ENCODE data around the gene UTS2R.

Gene UTS2R

GRCh38 chr17:82382933-82383255, 11.3 kb downstream of the UTS2R start:
- H3K27ac ChIP-seq: no peak overlapping the region
- no peaks in the 10 kb centered on the region for H3K36me3 ChIP-seq (ENCODE audit: insufficient read depth, low read length)
- no peak overlapping the region for H3K4me3 ChIP-seq
- no peak for TF ChIP-seq POLR2AphosphoS5 (IDR thresholded peaks at IDR 0.05; ENCODE audit: borderline replicate concordance, low read depth, low read length)
- TF ChIP-seq EZH2 (IDR thresholded peaks at IDR 0.05): no peak
- no peak for TF ChIP-seq FOXP2 (optimal IDR thresholded peaks at IDR 0.05; ENCODE audit: control extremely low read depth, extremely low read length, insufficient read depth)
- H3K9me3 ChIP-seq (ENCODE audit: low read depth, low read length): no peaks in the 10 kb centered on the region
- no peak for DNase-seq (ENCODE audit: low read depth, low spot score)
- no peak overlapping the region for H3K9ac ChIP-seq (ENCODE audit: insufficient read length)

- no peak for DNase-seq (ENCODE audit: low read depth, low spot score)
- no peaks in the 10 kb centered on the region for H3K36me3 ChIP-seq (ENCODE audit: insufficient read depth, low read length)
- no peak overlapping the region for H3K27ac ChIP-seq
- no peaks in the 10 kb centered on the region for H3K9me3 ChIP-seq (ENCODE audit: low read depth, low read length)
- H3K9ac ChIP-seq (ENCODE audit: insufficient read length): no peak overlapping the region
- no peak overlapping the region for H3K4me3 ChIP-seq
- no peak for TF ChIP-seq EZH2 (IDR thresholded peaks at IDR 0.05)
- no peak for TF ChIP-seq POLR2AphosphoS5 (IDR thresholded peaks at IDR 0.05; ENCODE audit: borderline replicate concordance, low read depth, low read length)
- TF ChIP-seq FOXP2 (optimal IDR thresholded peaks at IDR 0.05; ENCODE audit: control extremely low read depth, extremely low read length, insufficient read depth): no peak
These were observed 11.8 kb downstream of the UTS2R start for GRCh38 chr17:82383411-82383810.

- H3K27ac ChIP-seq: no peak overlapping the region
- H3K4me3 ChIP-seq: no peak overlapping the region
These were observed 12.6 kb downstream of the UTS2R start for GRCh38 chr17:82384051-82384729.

DNA sequence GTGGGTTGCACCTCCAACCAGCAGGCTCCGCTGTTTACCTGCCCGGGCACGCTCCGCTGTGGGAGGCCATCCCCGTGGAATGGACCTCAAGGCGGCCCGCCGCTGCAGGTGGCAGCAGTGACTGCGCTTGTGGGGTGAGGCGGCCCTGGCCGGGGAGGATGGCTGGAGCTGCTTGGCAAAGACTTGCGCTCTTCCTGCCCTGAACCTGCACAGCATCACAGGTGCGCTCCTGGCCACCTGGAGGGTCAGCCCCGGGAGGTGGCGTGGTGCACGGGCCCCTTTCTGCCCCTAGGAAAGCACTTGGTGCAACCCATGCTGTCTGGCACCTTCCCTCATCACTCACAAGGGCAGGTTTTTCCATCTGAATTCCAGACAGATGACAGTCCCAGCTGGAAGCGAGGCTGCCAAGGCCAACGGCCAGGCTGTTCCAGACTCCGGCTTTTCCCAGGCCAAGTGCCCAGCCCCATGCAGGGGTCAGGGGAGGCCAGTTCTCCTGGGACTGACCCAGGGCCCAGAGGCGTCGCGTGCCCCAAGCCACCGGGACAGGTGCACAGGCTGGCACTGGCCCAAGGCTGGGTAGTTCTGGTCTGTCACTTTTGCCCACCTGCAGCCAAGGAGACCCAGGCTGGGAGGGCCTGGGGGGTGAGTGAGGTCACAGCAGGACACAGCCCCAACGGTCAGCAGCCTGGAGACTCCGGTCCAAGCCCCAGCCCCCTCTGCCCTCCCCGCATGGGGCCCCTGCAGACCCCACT, 13.3 kb downstream of the UTS2R start:
- Histone ChIP-seq H3K36me3 (ENCODE audit: insufficient read depth, low read length) (no peaks in the 10 kb centered on the region), H3K27ac (no peak overlapping the region), H3K4me3 (no peak overlapping the region), H3K9ac (ENCODE audit: insufficient read length) (no peak overlapping the region), H3K9me3 (ENCODE audit: low read depth, low read length) (no peaks in the 10 kb centered on the region)
- no peak for DNase-seq (ENCODE audit: low read depth, low spot score)
- TF ChIP-seq FOXP2 (optimal IDR thresholded peaks at IDR 0.05; ENCODE audit: control extremely low read depth, extremely low read length, insufficient read depth): no peak
- TF ChIP-seq EZH2 (IDR thresholded peaks at IDR 0.05): no peak
- TF ChIP-seq POLR2AphosphoS5 (IDR thresholded peaks at IDR 0.05; ENCODE audit: borderline replicate concordance, low read depth, low read length): no peak

More at GRCh38 chr17:82384051-82384729, 12.6 kb downstream of the UTS2R start:
- Histone ChIP-seq H3K9me3 (ENCODE audit: low read depth, low read length) (no peaks in the 10 kb centered on the region), H3K36me3 (ENCODE audit: insufficient read depth, low read length) (no peaks in the 10 kb centered on the region), H3K9ac (ENCODE audit: insufficient read length) (no peak overlapping the region)
- TF ChIP-seq EZH2 (IDR thresholded peaks at IDR 0.05): no peak
- no peak for TF ChIP-seq FOXP2 (optimal IDR thresholded peaks at IDR 0.05; ENCODE audit: control extremely low read depth, extremely low read length, insufficient read depth)
- no peak for TF ChIP-seq POLR2AphosphoS5 (IDR thresholded peaks at IDR 0.05; ENCODE audit: borderline replicate concordance, low read depth, low read length)
- DNase-seq (ENCODE audit: low read depth, low spot score): no peak

DNA sequence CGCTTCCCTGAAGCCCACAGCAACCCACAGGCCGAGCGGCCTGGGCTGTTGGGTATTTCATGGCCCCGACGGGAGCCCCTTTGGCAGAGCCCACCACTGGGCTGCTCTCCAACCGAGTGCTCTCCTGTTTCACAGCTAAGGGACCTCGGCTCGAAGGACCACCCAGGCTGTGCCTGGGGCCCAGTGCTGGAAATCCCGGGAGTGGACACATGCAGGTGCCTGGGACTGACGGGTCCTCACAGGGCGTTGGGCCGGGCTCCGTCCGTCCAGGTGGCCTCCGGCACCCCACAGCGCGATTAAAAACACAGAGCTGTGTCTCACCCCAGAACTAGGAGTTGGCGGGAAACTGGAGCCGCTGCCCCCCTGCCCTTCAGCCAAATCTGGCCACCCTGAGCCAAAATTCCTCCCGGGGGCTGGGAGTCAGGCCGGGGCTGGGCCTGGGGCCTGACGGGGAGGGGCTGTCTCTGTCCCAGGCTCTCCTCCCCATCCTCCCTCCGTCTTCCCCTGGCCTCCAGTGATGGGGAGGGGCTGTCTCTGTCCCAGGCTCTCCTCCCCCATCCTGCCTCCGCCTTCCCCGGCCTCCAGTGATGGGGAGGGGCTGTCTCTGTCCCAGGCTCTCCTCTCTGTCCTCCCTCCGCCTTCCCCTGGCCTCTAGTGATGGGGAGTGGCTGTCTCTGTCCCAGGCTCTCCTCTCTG, 14.1 kb downstream of the UTS2R start:
- Histone ChIP-seq H3K27ac (no peak overlapping the region), H3K9me3 (ENCODE audit: low read depth, low read length) (no peaks in the 10 kb centered on the region), H3K36me3 (ENCODE audit: insufficient read depth, low read length) (no peaks in the 10 kb centered on the region), H3K9ac (ENCODE audit: insufficient read length) (no peak overlapping the region), H3K4me3 (no peak overlapping the region)
- no peak for DNase-seq (ENCODE audit: low read depth, low spot score)
- TF ChIP-seq POLR2AphosphoS5 (IDR thresholded peaks at IDR 0.05; ENCODE audit: borderline replicate concordance, low read depth, low read length): no peak
- TF ChIP-seq EZH2 (IDR thresholded peaks at IDR 0.05): no peak
- no peak for TF ChIP-seq FOXP2 (optimal IDR thresholded peaks at IDR 0.05; ENCODE audit: control extremely low read depth, extremely low read length, insufficient read depth)

- Histone ChIP-seq H3K36me3 (ENCODE audit: insufficient read depth, low read length) (no peaks in the 10 kb centered on the region), H3K9ac (ENCODE audit: insufficient read length) (no peak overlapping the region), H3K4me3 (no peak overlapping the region), H3K27ac (no peak overlapping the region), H3K9me3 (ENCODE audit: low read depth, low read length) (no peaks in the 10 kb centered on the region)
- TF ChIP-seq EZH2 (IDR thresholded peaks at IDR 0.05): no peak
- no peak for TF ChIP-seq FOXP2 (optimal IDR thresholded peaks at IDR 0.05; ENCODE audit: control extremely low read depth, extremely low read length, insufficient read depth)
- TF ChIP-seq POLR2AphosphoS5 (IDR thresholded peaks at IDR 0.05; ENCODE audit: borderline replicate concordance, low read depth, low read length): no peak
- DNase-seq (ENCODE audit: low read depth, low spot score): no peak
These were observed 14.8 kb downstream of the UTS2R start for GRCh38 chr17:82386255-82386831.

DNA sequence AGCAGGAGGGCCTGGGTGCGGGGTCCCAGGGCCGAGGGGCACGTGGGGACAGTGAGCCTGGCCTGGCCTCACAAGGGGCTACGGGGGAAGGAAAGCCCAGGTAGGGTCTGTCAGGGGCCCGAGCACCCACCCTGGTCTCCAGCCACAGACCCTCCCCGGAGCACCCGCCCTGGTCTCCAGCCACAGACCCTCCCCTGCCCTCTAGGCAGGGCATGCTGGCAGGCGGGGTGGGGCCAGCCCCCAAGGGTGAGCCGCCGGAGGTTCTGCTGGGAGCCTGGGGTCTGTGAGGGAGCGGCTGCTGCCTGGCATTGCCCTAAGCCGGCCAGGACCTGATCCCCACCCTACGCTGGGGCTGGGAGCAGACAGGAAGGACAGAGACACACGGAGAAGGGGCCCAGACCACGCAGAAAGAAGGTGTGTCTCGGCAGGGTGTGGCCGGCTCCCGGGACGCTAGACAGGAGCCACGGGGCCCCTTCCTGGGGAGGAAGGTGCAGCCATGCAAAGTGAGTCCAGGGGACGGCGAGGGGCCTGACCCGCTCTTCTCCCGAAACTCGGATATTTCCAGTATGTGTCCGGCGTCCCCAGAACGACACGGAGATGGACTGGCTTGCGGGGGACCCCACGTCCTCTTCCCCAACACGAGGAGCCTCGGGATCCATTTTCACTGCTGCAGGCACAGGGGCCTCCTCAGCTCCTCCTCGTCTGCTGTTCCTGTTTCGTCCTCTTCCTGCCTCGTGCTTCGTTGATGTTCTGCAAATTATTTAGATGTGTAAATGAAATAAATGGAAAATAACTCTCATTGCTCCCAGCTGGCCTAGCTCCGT, 15.5 kb downstream of the UTS2R start:
- Histone ChIP-seq H3K9ac (ENCODE audit: insufficient read length) (no peak overlapping the region), H3K27ac (no peak overlapping the region), H3K4me3 (no peak overlapping the region), H3K36me3 (ENCODE audit: insufficient read depth, low read length) (no peaks in the 10 kb centered on the region; the same call in 1 of the 2 replicates), H3K9me3 (ENCODE audit: low read depth, low read length) (no peaks in the 10 kb centered on the region)
- TF ChIP-seq FOXP2 (optimal IDR thresholded peaks at IDR 0.05; ENCODE audit: control extremely low read depth, extremely low read length, insufficient read depth) (no peak), EZH2 (IDR thresholded peaks at IDR 0.05) (no peak), POLR2AphosphoS5 (IDR thresholded peaks at IDR 0.05; ENCODE audit: borderline replicate concordance, low read depth, low read length) (no peak)
- no peak for DNase-seq (ENCODE audit: low read depth, low spot score)

Measured in SK-N-MC (cell line).